ENCODE results near the gene OAT. TPM values are rescaled to one million over a fixed set of nuclear protein-coding genes. Genes with fewer than 3 reads are reported as not detected.

Gene OAT
- total RNA-seq, 1 donor from 2014 or later, result 157 TPM

DNA sequence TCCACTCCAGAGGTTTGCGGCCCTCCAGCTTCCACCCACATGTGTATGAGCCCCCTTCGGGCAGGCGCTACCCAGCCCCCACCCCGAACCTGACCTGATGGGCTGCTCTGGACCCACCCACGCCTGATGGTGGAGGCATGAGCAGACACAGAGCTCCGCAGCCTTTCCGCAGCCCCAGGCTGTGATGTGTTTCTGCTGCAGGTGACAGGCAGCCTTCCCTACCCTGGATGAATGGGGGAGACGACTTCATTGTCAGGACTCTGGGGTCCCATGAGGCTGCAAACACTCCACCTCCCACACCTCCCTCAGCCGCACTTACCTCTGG, 61.2 kb downstream of the OAT start:
- FAIRE-seq, result no peak
- DNase-seq (ENCODE audit: low spot score in 2 of 2), result no peak

GRCh38 chr10:124356701-124357560, 61.8 kb downstream of the OAT start:
- DNase-seq (ENCODE audit: low spot score in 2 of 2), result no peak
- no peak for FAIRE-seq

DNA sequence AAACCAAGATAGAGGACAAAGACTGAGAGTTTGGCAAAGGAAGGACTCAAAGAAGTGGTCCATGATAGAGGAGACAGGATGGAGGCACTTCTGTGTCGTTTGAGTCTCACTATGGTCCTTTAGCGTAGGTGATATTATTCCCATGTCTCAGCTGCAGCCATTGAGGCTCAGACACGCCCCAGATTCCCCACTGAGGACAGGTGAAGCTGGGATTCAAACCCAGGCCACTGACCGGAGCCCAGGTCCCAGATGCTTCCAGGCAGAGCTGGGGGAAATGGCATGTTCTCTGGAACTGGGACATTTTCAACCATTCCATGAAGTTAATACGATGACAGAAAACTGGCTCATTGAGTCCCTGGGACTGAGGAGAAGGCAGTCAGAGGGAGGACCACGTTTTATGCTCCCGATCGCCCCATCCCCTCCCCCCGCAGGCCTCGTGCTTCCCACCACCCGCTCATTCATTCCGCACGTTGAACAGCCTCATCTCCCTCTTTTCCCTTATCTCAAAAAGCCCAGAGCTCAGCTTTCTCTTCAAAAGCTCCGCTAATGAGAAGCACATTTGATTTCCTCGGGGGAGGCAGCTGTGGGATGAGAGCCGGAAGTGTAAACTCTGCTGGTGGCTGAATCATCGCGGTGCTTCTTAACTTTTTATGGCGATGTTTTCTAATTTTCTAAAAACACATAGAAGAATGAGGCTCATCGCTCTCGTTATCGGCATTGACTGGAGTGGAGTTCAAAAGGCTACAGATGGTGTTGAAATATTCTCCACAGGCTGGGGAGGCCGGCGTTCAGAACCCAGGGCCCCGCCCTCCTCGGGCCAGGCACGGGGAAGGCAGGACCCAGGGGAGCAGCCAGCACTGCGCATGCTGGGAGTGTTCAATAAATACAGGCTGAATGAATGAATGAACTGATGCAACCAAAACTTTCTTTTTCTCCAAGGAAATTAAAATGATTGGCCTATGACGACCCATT, 64.0 kb downstream of the OAT start:
- FAIRE-seq, result no peak
- DNase-seq (ENCODE audit: low spot score in 2 of 2), result peak in 1 of 2 donors; percentile 46

DNA sequence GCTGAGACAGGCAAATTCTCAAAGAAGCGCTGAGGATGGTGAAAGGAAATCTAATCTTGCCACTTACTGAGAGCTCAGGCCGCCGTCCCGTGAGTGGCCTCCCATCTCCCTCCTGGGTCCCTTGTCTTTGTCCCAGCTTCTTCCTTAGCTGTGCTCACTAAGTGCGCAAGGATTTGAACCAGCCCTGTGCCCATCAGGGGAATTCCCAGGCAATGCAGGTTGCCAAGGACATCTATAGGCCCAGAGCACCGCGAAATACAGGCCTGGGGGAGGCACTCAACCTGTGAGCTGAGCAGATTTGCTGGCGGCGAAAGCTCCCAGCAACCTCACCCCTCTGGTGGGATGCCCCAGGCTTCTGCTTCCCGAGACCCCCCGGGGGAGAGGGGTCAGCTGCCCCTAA, 64.8 kb downstream of the OAT start:
- DNase-seq (ENCODE audit: low spot score in 2 of 2) (no peak), FAIRE-seq (no peak)

GRCh38 chr10:124353091-124353815, 65.5 kb downstream of the OAT start:
- FAIRE-seq (no peak), DNase-seq (ENCODE audit: low spot score in 2 of 2) (no peak)

- FAIRE-seq (no peak), DNase-seq (ENCODE audit: low spot score in 2 of 2) (no peak)
These were observed 67.1 kb downstream of the OAT start for GRCh38 chr10:124351481-124352220.

DNA sequence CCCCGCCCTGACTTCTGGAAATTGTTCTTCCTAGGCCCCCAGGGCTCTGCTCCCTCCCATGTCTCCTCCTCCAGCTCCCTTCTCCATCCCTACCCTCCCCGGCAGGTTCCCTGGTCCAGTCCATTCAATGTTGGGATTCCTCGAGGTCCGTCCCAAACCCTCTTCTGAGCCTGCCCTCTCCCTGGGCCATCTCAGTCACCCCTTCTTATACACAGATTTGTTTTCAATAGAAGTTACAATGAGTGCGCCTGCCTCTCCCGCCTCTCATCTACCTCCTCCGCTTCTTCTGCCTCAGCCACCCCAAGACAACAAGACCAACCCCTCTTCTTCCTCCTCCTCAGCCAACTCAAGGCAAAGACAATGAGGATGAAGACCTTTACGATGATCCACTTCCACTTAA, 67.9 kb downstream of the OAT start:
- FAIRE-seq, result no peak
- no peak for DNase-seq (ENCODE audit: low spot score in 2 of 2)

DNA sequence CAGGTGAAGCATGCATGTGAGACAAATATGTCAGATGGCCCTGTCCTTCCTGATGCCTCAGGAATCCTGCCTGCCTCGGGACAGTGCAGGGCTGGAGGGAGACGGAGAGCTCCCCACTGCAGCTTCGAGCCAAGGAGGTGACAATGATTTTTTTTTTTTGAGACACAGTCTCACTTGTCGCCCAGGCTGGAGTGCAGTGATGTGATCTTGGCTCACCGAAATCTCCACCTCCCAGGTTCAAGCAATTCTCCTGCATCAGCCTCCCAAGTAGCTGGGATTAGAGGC, 68.8 kb downstream of the OAT start:
- FAIRE-seq, result no peak
- no peak for DNase-seq (ENCODE audit: low spot score in 2 of 2)

- FAIRE-seq (no peak), DNase-seq (ENCODE audit: low spot score in 2 of 2) (no peak)
These were observed 69.3 kb downstream of the OAT start for GRCh38 chr10:124349231-124349995.

- FAIRE-seq (no peak), DNase-seq (ENCODE audit: low spot score in 2 of 2) (no peak)
These were observed 69.9 kb downstream of the OAT start for GRCh38 chr10:124348801-124349200.

DNA sequence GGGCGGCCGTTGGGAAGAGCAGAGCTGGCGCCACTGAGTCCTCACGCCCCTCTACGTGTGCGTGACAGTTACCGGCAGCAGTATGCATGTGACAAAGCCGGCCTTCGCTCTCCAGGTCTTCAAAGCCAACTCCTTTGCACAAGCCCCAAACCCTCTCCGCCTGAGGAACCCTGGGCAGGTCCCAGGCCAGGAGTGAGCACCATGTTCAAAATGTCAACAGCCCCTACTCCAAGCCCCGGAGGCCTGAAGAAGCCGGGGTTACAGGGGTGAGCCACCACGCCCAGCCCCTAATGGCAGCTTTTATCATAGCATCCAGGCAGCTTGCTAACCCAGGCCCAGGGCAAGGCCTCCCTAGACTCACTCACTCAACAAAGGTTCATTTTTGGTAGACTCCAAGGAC, 70.8 kb downstream of the OAT start:
- no peak for FAIRE-seq
- no peak for DNase-seq (ENCODE audit: low spot score in 2 of 2)

Other genes starting within 250 kb of the OAT start
- under 0.01 TPM for gene NKX1-2, start 31.1 kb upstream of the OAT start, total RNA-seq
- gene LHPP, start 42.9 kb upstream of the OAT start, total RNA-seq, result 16.3 TPM

Measured in frontal cortex (tissue), 4 donors.